Measurements from ENCODE around the gene C20orf141.
"Not testable (repeated sequence)": the region's sequence is repeated elsewhere in the genome, so short reads cannot be mapped to it uniquely, and the experiment has no call there.

C20orf141 gene, protein sequence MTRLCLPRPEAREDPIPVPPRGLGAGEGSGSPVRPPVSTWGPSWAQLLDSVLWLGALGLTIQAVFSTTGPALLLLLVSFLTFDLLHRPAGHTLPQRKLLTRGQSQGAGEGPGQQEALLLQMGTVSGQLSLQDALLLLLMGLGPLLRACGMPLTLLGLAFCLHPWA

DNA sequence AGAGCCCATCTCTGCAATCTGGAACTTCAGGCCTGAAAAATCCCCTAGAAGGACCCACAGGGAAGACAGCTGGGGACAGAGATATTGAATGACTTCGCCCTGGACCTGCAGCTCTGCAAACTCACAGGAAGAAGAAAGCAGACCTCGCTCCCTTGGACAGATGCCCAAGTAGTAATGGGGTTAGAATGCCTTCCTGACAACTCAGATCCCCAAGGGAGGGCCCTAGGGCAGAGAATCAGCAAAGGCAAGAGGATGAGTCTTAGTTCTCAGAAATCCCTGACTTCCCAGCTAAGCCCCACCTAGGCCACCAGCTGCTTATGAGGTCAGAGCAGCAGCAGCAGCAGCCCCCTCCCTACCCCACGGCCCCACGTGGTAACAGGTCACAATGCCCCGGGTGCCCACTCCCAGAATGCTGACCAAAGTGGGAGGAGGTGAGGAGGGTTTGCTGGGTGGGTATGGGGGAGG, at the start of gene C20orf141:
TSS of gene C20orf141 (plus strand) at position 401 of the 465 bp plus-strand sequence. CDS start 198 bp downstream, outside the sequence.
- DNase-seq: no peak

DNA sequence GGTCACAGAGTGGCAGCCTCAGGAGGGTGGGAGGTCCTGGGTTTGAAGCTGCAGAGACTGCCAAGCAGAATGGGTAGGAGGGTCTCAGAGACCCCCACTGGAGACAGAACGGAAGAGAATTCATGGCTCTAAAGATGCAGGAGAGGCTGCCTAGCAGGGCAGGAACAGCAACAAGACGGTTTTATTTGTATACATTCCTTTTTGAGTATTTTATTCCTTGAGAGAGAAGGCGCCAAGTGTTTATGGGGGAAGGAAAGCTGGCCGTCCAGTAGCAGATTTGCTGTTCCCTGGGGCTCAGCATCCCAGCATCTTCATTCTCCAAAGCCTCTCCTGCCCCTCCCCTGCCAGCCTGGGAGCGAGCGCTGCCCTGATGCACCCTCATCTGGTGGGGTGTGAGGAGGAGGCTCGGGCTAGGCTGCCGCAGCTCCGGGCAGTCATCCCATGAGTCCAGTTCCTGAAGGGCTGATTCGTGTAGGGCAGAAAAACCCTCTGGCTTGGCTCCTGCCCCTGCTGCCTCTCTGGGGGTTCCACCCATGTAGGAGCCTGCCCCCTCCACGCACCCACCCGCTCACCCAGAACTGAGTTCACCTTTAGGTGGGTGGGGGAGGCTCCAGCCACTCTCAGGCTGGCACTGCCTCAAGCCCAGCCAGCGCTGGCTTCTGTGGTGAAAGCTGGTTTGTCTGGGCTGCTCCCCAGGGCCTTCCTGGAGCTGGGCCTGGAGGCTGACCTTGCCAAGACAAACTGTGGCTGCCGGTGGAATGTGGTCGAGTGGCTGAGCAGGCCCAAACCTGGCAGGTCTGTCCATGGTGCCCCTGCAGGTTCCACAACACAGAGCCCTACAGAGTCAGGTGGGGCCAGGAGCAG, 46.8 kb upstream of the C20orf141 start:
- DNase-seq: no peak

DNA sequence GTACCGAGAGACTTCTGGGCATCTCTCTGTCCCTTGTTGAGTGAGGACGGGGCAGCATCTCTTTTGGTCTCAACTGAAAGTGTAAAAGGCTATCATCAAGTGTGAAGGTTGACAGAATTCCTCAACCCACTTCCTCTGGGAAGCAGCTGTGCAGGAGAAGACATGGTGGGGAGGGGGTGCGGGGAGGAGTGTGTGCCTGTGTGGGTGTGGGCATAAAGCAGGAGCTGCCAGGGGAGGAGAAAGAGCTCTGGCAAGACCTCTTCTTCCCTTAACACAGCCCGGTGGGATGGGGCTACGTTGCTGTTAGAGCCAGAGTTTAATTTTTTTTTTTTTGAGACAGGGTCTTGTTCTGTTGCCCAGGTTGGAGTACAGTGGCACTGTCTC, 46.2 kb upstream of the C20orf141 start:
- DNase-seq: no peak

DNA sequence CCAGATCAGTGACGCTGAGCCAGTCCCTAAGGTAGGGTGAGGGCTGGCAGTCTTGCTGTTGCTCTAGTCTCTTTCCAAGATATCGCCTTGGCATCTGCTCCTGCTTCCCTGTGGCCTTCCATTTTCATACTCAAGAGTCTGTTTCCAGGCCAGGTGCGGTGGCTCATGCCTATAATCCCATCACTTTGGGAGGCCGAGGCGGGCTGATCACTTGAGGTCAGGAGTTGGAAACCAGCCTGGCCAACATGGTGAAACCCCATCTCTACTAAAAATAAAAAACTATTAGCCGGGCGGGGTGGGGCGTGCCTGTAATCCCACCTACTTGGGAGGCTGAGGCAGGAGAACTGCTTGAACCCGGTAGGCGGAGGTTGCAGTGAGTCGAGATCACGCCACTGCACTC, 44.7 kb upstream of the C20orf141 start:
- DNase-seq: not testable (repeated sequence)

DNA sequence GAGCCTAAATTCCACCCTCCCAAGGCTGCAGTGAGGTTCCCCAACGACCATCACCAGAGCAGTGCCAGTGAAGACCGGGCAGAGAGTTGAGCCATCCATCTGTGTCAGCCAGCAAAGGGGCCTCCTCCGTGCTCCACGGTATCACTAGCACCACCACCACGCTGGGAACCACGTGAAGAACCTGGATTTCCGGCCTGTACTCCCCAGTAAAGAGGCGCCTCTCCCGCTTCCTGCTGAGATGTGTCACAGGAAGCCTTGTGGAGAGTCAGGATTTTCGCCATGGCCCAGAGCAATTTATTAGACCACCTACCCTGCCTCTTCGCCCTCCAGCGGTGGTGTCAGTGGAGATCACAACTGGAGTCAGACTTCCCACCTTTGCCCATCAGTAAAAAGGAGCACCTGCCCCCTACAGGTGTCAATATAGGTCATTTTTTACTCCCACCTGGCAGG, 43.1 kb upstream of the C20orf141 start:
- no peak for DNase-seq

DNA sequence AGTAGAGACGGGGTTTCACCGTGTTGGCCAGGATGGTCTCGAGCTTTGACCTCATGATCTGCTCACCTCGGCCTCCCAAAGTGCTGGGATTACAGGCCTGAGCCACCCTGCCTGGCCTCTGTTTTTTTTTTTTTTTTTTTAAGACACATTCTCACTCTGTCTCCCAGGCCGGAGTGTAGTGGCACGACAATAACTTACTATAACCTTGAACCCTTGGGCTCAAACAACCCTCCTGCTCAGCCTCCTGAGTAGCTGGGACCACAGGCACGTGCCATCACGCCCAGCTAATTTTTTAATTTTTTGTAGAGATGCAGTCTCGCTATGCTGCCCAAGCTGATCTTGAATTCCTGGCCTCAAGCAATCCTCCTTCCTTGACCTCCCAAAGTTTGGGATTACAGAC, 41.0 kb upstream of the C20orf141 start:
- DNase-seq: no peak

DNA sequence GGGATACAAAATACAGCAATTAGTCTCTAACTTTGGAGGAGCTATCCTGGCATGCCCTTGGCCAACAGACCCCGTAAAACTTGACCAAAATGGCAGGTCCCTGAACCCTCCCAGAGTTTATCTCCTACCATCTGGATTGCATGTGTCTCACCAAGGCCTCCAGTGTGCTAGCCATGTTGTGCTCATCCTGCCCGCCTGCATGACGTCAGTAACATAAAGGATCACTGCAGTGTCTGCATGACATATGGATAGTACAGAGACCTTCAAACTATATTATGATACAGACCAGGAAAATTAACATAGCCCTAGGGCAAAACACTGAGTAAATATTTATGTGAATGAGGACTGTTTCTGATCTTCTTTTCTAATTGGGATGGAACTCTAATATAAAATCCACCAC, 39.6 kb upstream of the C20orf141 start:
- no peak for DNase-seq

DNA sequence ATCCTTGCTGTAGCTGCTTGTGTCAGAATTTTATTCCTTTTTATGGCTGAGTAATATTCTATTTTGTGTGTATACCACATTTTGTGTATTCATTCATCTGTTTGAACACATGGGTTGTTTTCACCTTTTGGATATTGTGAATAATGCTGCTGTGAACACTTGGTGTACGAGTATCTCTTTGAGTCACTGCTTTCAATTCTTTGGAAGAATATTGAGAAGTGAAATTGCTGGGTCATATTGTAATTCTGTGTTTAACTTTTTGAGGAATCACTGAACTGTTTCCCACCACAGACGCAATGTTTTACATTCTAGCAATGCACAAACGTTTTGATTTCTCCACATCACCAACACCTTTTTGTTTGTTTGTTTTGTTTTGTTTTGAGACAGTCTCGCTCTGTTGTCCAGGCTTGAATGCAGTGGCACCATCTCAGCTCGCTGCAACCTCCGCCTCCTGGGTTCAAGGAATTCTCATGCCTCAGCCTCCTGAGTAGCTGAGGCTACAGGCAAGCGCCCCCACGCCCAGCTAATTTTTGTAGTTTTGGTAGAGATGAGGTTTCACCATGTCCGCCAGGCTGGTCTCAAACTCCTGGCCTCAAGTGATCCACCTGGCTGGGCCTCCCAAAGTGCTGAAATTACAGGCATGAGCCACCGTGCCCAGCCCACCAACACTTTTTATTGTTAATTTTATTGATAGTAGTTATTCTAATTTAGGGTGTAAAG, 36.0 kb upstream of the C20orf141 start:
- DNase-seq: no peak

DNA sequence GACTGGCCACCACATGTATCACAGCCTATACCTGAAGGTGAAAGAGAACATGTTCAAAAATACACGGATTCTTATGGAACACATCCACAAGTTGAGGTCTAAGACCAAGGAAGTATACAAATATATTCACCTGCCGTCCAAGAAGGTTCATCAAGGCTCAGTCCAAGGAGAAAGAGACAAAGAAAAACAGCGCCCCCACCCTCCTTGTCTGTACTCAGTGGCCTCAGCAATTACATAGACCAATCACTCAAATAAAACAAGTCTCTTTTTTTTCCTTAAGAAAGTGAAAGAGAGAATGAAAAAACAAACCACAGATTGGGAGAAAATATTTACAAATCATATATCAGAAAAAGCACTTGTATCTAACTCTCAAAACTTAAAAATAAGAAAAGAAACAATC, 33.8 kb upstream of the C20orf141 start:
- DNase-seq: no peak

DNA sequence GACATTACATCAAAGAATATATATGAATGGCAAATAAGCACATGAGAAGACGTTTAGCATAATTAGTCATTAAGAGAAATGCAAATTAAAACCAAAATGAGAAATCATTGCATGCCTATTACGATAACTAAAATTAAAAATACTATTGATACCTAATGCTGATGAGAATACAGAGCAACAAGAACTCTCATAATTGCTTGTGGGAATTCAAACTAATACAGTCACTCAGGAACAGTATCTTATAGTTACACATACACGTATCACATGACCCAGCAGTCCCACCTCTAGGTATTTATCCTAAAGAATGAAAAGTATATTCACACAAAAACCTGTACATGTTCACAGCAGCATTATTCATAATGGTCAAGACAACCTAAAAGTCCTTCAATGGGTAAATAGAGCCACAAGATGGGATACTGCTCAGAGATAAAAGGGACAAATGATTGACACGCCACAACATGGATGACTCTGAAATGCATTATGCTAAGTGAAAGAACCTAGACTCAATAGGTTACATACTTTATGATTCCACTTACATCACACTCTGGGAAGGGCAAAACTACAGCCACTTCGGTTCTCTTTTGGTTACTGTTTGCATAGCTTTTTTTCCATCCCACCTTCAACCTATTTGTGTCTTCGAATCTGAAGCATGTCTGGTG, 30.8 kb upstream of the C20orf141 start:
- DNase-seq: no peak

DNA sequence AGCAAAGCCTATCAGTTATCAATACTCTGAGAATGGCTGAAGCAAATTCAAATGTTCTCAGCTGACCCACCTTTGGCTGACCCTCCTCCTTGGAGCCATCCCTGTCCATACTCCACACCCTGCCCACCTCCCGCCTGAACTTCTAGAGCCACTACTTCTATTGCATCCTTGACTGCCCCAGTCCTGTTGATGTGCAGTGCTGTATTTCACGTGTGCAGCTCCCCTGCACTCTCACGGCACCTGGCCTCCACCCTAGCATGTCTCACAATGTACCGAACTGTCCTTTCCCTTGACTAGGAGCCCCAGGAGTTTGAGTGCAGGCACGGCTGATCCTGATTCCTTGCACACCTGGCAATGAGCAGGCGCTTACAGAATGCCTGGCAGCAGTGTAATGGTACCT, 21.3 kb upstream of the C20orf141 start:
- DNase-seq: no peak

DNA sequence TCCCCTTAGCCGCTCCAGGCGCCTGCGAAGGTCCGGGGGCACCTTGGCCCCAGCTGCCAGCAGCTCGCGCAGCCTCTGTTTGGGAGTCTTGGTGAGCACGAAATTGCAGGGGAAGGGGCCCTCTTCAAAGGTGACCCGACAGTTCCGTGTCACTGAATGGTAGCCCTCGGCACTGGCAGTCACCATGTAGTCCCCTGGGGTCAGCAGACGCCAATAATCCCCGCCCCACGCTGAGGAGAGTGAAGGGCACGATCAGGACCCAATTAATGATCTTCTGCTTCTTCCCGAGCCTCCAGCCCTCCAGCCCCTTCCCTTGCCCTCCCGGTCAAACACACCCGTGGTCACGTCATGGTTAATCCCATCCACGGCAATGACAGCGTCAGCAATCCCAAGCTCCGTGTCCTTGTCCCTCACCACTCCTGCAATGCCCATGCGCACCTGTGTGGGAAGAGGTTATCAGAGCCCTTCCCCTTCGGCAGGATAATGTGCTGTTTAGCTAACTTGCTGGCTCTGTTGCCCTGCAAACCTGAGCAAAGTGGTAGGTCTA, 20.5 kb upstream of the C20orf141 start:
- DNase-seq: no peak

DNA sequence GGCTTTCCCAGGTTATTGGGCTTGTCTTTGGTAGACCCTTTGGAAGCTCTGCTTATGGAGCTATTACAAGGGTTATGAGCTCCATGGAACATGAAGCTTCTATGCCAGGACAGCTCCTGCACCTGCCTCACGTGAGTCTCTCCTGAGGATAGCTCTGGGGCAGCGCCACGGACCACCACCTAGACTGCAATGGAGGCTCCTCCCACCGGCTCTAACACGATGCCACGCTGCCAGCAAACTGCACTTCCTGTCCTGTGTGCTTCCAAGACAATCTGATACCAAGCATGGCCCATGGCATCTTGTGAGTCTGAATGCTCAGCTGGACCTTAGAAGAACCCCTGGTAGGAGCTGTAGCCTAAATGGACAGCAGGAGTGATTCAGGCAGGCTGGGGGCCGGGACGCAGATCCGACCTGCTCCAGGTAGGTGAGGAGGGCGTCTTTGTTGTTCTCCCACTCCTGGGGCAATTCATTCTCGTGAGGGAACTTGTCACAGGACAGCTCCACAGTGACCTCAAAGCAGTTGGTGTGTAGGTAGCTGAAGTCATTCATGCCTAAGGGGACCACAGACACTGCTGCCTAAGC, 19.8 kb upstream of the C20orf141 start:
- no peak for DNase-seq

DNA sequence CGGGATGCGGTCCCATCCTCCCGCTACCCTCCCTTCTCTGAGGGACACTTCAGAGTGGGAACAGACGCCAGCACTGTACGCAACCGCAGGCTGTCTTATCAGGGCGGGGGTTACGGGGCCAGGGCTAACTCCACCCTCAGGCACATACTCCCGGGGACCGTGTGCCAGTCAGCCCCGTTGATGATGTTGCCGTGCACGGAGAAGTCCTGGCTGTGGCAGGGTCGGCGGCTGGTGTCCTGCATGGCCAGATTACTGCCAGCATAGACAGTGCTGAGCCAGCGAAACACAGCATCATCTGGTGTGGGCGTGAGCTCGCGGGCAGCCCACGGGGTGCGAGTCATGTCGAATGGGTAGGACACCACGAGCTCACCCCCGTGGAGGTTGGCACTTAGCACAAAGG, 19.3 kb upstream of the C20orf141 start:
- DNase-seq: no peak

DNA sequence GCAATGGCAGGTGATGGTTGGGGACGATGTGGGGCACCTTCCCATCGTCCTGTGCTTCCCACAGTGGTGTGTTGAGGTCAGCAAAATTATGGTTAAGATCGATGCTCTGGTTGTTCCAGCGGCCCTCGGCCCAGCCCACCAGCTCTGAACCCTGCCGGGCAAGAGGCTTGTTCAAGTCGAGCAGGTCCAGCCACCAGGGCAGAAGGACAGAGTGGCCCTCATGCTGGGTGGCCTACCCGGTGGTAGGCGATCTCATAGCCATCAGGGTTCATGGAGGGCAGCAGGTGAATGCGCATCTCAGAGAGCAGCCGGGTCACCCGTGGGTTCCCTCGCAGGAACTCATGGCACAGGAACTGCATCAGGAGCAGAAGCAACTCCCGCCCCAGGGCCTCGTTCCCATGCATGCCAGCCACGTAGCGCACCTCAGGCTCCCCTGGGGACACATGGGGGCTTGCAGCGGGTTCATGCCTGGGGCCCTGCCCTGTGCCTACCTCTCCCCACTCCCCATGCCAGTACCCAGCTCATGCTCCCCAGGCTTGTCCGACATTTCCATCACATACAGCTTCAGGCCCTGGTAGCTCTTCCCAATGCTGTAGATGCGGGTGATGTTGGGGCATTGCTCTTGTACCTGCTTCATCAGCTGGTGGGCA, 18.7 kb upstream of the C20orf141 start:
- no peak for DNase-seq

DNA sequence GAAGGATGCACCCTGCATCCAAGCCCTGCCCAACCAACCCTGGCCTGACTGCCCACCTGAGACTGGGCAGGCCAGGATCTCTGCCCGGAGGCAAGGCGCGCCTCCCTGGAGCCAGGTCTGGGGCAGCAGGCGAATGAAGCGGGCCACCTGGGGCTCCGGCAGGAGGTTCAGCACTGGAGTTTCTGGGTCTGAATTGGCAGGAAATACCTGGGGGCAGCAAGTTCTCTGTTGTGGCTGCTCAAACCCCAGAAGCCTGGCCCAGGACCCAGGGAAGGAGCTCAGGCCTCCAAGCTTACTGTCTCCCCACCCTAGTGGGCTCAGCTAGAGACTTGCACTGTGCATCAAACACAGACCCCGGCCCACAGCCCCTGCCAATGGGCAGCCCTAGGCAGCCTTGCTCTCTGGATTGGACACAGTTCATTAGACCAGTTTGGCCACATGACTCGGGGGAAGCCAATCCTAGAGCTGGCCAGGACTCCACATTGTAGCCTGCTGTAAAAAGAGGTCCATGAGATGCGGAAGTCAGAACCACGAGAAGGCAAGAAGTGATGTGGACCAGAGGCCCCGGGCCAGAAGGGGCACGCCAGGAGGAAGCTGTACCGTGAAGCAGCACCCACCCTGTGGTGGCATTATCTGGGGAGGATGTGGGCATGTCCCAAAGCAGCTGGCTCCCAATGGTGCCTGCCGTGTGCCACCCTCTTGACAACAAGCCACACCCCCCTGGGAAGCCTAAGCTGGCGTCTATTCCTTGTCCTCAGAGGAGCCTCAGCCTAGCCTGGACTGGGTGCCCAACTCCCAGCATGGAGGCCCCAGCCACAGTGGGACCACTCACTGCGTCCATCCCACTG, 17.4 kb upstream of the C20orf141 start:
- no peak for DNase-seq

DNA sequence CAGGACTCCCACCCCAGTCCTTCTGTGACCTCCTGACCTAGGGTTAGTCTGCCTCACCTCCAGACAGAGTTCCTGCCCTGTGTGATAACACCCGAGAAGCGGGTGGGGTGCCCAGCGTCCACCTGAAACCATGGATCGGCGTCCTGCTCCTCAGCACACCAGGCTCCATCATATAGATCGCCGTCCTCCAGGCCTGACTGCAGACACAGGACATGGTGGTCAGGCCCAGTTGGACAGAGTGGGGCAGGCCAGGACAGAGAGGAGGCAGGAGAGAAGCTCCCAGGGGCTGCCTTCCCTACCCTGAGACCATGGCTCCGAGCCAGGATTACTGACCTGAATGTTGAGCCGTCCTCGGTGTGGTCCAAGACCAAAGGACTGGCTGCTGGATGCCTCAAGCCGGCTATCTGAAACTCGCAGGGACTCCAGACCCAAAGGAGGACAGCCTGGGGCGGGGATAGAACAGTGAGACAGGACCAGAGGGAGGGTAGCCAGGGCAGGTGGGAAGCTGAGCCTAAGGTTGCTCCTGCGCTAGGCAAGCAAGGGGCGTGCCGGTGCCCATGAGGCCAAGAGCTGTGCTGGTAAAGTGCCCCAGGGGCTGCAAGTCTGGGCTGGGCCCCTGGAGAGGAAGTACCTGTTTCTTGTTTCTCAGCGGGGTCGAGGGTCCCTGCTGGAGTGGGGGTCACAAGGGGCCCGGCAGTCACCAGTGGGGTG, 16.5 kb upstream of the C20orf141 start:
- no peak for DNase-seq

DNA sequence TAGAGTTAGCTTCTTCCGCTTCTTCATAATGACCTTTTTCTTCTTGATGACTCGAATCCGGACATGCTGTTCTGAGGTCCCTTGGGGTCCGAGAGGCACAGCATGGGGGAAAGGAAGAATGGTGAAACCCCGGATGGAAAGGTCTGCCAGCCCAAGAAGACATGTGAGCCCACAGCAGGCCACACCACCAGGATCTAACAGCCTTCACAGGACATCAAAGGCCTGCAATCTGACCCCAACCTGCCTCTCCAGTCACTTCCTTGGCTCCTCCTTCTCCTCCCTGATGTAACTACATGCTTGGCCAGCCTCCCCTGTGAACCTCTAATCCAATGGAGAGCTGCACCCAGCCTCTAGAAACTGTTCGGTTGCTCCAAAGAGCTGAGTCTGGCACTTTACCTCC, 16.0 kb upstream of the C20orf141 start:
- no peak for DNase-seq

DNA sequence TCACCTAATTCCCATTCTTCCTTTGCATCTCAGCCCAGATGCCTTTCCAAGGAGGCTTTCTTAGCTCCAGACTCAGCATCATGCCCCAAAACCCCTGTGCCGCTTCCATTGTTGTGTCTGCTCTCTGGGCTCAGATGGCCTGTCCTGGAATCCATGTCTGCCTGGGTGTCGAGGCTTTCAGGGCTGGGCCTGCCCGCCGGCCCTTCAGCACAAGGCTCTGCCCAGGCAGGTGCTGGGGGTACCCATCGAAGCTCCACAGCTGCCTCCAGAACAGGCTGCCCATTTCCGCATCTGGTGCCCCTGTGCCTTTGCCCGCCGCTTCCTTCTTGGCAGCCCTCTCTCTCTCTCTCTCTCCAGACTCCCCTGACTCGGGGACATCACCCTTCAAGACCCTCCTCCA, 15.5 kb upstream of the C20orf141 start:
- DNase-seq: no peak
